Neuronal stem cell (in vitro differentiated cells): Measurements from ENCODE around the gene SUV39H1.
"Not testable (repeated sequence)": the region's sequence is repeated elsewhere in the genome, so short reads cannot be mapped to it uniquely, and the experiment has no call there.

ENCODE experiments used
- DNase-seq: peaks from one replicate; pipeline ENCODE4 v3.0.0-alpha.2; 2013; ENCODE audit warnings: low spot score
- H2AFZ ChIP-seq: one replicate; pipeline ENCODE4 v1.6.1; 2013; ENCODE audit warnings: mild to moderate bottlenecking, low read length, inconsistent platforms
- H2AK5ac ChIP-seq: 2 replicates; pipeline ENCODE4 v1.6.1; 2013; ENCODE audit warnings: low read depth, mild to moderate bottlenecking, inconsistent platforms, low read length, moderate library complexity, mixed read lengths
- H2BK120ac ChIP-seq: 2 replicates; pipeline ENCODE4 v1.6.1; 2013; ENCODE audit warnings: low read depth, mild to moderate bottlenecking, inconsistent platforms, low read length, moderate library complexity, mixed read lengths
- H2BK12ac ChIP-seq: one replicate; pipeline ENCODE4 v1.6.1; 2013; ENCODE audit warnings: low read length, inconsistent platforms
- H2BK15ac ChIP-seq: 2 replicates; pipeline ENCODE4 v1.6.1; 2013; ENCODE audit warnings: mild to moderate bottlenecking, low read length, inconsistent platforms, mixed read lengths
- H2BK5ac ChIP-seq: one replicate; pipeline ENCODE4 v1.6.1; 2013; ENCODE audit warnings: inconsistent platforms, mild to moderate bottlenecking, low read length, moderate library complexity
- H3K14ac ChIP-seq: one replicate; pipeline ENCODE4 v1.6.1; 2013; ENCODE audit warnings: low read length, inconsistent platforms
- H3K18ac ChIP-seq: 2 replicates; pipeline ENCODE4 v1.6.1; 2013; ENCODE audit warnings: low read length, inconsistent platforms
- H3K23ac ChIP-seq: 2 replicates; pipeline ENCODE4 v1.6.1; 2013; ENCODE audit warnings: low read depth, mild to moderate bottlenecking, mixed read lengths, low read length, inconsistent platforms; ENCODE audit not compliant: poor library complexity
- H3K27ac ChIP-seq: replicated peaks from 3 replicates; pipeline ENCODE4 v1.5.1; 2013; ENCODE audit warnings: low read length, inconsistent platforms
- H3K27me3 ChIP-seq, 3 experiments: 2 replicates each; pipeline ENCODE4 v1.6.1; 2013; ENCODE audit warnings: low read length in 3 of 3, mild to moderate bottlenecking in 2 of 3, inconsistent platforms in 1 of 3, low read depth in 1 of 3, mixed read lengths in 1 of 3, moderate library complexity in 1 of 3; ENCODE audit not compliant: control insufficient read depth in 3 of 3, insufficient read depth in 3 of 3
- H3K36me3 ChIP-seq, 2 donors: replicated peaks in 1 of 2; 2 replicates each; pipeline ENCODE4 v1.6.1; 2013; ENCODE audit warnings: low read length in 2 of 2; ENCODE audit not compliant: control insufficient read depth in 2 of 2, insufficient read depth in 2 of 2
- H3K4ac ChIP-seq: 2 replicates; pipeline ENCODE4 v1.6.1; 2013; ENCODE audit warnings: inconsistent platforms, mild to moderate bottlenecking, low read length, moderate library complexity
- H3K4me1 ChIP-seq, 2 donors: 1 replicate in 1 of 2; 2 replicates in 1 of 2; pipeline ENCODE4 v1.6.1; 2013; ENCODE audit warnings: low read length in 2 of 2, low read depth in 1 of 2; ENCODE audit not compliant: control insufficient read depth in 2 of 2, insufficient read depth in 1 of 2
- H3K4me2 ChIP-seq: one replicate; pipeline ENCODE4 v1.6.1; 2013; ENCODE audit warnings: mild to moderate bottlenecking, low read length, inconsistent platforms; ENCODE audit not compliant: insufficient read depth, poor library complexity, severe bottlenecking
- H3K4me3 ChIP-seq, 2 donors: 2 replicates each; pipeline ENCODE4 v1.5.1; 2013; ENCODE audit warnings: low read length in 2 of 2, mild to moderate bottlenecking in 2 of 2, inconsistent platforms in 1 of 2, moderate library complexity in 1 of 2
- H3K79me1 ChIP-seq: one replicate; pipeline ENCODE4 v1.6.1; 2013; ENCODE audit warnings: low read depth, mild to moderate bottlenecking, inconsistent platforms, low read length, moderate library complexity
- H3K9ac ChIP-seq: one replicate; pipeline ENCODE4 v1.6.1; 2013; ENCODE audit warnings: mild to moderate bottlenecking, low read depth, low read length, inconsistent platforms; ENCODE audit not compliant: poor library complexity
- H3K9me3 ChIP-seq, 2 donors: replicated peaks in 1 of 2; 2 replicates each; pipeline versions ENCODE3 to v1.6.1; 2013; ENCODE audit warnings: low read length in 2 of 2, mild to moderate bottlenecking in 2 of 2, inconsistent platforms in 1 of 2, low read depth in 1 of 2, mixed read lengths in 1 of 2, moderate library complexity in 1 of 2; ENCODE audit not compliant: control insufficient read depth in 2 of 2, insufficient read depth in 1 of 2
- H4K8ac ChIP-seq: one replicate; pipeline ENCODE4 v1.6.1; 2013; ENCODE audit warnings: low read depth, mild to moderate bottlenecking, inconsistent platforms, low read length, moderate library complexity
- H4K91ac ChIP-seq: one replicate; pipeline ENCODE4 v1.6.1; 2013; ENCODE audit warnings: low read length, low read depth, mild to moderate bottlenecking, inconsistent platforms; ENCODE audit not compliant: poor library complexity
- WGBS, 2 donors: extraction: QIAGEN DNeasy Blood & Tissue Kit; methylation state at CpG; one replicate each; pipeline ENCODE4 v1.1.7; 2013; ENCODE audit warnings: missing lambda C conversion rate in 2 of 2, mixed read lengths in 1 of 2; ENCODE audit not compliant: insufficient read length in 2 of 2, insufficient replicate concordance in 1 of 2; ENCODE audit errors: extremely low coverage in 2 of 2; 5-methylcytosine and 5-hydroxymethylcytosine counted together

SUV39H1 gene

GRCh38 chrX:48691746-48692145 is 4.8 kb upstream of the SUV39H1 start:
- not testable (repeated sequence) for DNase-seq, H2AFZ ChIP-seq, H3K27me3 ChIP-seq, H2BK12ac ChIP-seq, H4K91ac ChIP-seq, H3K23ac ChIP-seq, H3K9me3 ChIP-seq, H3K36me3 ChIP-seq, H3K27ac ChIP-seq, H3K14ac ChIP-seq, H3K9ac ChIP-seq, H2BK5ac ChIP-seq, H3K4ac ChIP-seq, H4K8ac ChIP-seq, H3K18ac ChIP-seq, H3K79me1 ChIP-seq, H3K4me2 ChIP-seq, H2BK120ac ChIP-seq, H2BK15ac ChIP-seq, H2AK5ac ChIP-seq, H3K4me3 ChIP-seq
- peaks cover 4 to 18% of the 10 kb centered on the region in 2 donors for H3K4me1 ChIP-seq
- no CpG with 5 or more reads among the region's 5 CpGs for WGBS, 2 donors

- no peak overlapping the region for H3K23ac ChIP-seq
- H2AFZ ChIP-seq = peak overlapping the region; percentile 73
- peaks cover 3 to 12% of the 10 kb centered on the region in 2 donors for H3K4me1 ChIP-seq
- H3K27me3 ChIP-seq = no peaks in the 10 kb centered on the region
- H2BK120ac ChIP-seq = no peak overlapping the region
- no peak overlapping the region for H3K4me2 ChIP-seq
- H3K79me1 ChIP-seq = no peaks in the 10 kb centered on the region
- no peak overlapping the region for H3K18ac ChIP-seq
- no peak overlapping the region for H3K27ac ChIP-seq
- H4K91ac ChIP-seq = no peak overlapping the region
- H4K8ac ChIP-seq = no peak overlapping the region
- no CpG with 5 or more reads among the region's 15 CpGs for WGBS, 2 donors
- no peak overlapping the region for H3K14ac ChIP-seq
- no peak overlapping the region for H2BK12ac ChIP-seq
- DNase-seq = no peak
- H2BK5ac ChIP-seq = no peak overlapping the region
- no peaks in the 10 kb centered on the region for H3K9me3 ChIP-seq
- H3K9ac ChIP-seq = peak overlapping the region; percentile 63
- H2BK15ac ChIP-seq = no peak overlapping the region
- peak overlapping the region in 1 of 2 donors; percentile 69 for H3K4me3 ChIP-seq
- no peak overlapping the region for H3K4ac ChIP-seq
- no peak overlapping the region for H2AK5ac ChIP-seq
- H3K36me3 ChIP-seq = peaks cover 2 to 13% of the 10 kb centered on the region in 2 donors
Observed at GRCh38 chrX:48694776-48695533, 1.6 kb upstream of the SUV39H1 start.

DNA sequence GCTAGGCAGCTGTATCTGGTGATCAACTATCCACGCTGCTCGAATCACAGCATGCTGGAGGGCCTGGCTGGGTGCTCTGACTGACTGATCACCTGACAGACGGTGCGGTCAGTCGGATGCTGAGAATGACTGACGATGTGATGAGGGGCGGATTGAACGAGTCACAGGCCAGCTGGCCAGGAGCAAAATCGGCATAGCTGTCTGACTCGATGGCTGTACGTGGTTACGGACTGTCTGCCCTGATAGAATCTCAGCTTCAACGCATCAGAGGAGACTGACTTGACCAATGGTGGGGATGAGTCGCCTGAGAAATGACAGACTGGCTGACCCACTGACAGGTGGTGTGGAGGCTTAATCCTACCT is 1.0 kb upstream of the SUV39H1 start:
- H3K27me3 ChIP-seq = no peaks in the 10 kb centered on the region
- no peak overlapping the region for H3K4ac ChIP-seq
- no peaks in the 10 kb centered on the region for H3K79me1 ChIP-seq
- peak overlapping the region in 1 of 2 donors; percentile 69 for H3K4me3 ChIP-seq
- no peak overlapping the region for H2BK15ac ChIP-seq
- no peak for DNase-seq
- no peak overlapping the region for H2BK5ac ChIP-seq
- no peak overlapping the region for H3K4me2 ChIP-seq
- H3K9ac ChIP-seq = peak overlapping the region; percentile 63
- no peak overlapping the region for H4K8ac ChIP-seq
- H4K91ac ChIP-seq = no peak overlapping the region
- H2AK5ac ChIP-seq = no peak overlapping the region
- no peak overlapping the region for H2BK120ac ChIP-seq
- peaks cover 2 to 19% of the 10 kb centered on the region in 2 donors for H3K36me3 ChIP-seq
- H2AFZ ChIP-seq = peak overlapping the region; percentile 73
- H2BK12ac ChIP-seq = no peak overlapping the region
- no peak overlapping the region for H3K27ac ChIP-seq
- no peak overlapping the region for H3K18ac ChIP-seq
- peaks cover 3 to 12% of the 10 kb centered on the region in 2 donors for H3K4me1 ChIP-seq
- no peak overlapping the region for H3K14ac ChIP-seq
- no peaks in the 10 kb centered on the region for H3K9me3 ChIP-seq
- no CpG with 5 or more reads among the region's 14 CpGs for WGBS, 2 donors
- H3K23ac ChIP-seq = no peak overlapping the region

DNA sequence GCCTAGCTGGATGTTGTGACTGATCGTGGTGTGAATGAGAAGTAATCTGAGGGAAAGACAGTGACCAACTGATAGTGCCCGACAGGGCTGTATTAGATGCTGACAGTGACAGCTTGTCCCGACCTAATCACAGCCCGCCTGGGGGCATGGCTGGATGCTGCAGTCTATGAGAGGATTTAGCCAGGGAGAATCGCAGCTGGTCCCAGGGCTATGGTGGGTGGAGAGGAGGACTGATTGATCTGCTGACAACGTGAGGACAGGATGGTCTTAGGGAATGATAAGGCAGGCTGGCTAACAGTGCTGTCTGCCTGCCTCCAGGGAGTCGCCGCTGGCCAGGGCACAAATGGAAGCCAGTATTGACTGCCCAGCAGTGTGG is 621 bp upstream of the SUV39H1 start:
- Histone ChIP-seq H2AK5ac (no peak overlapping the region), H3K18ac (peak overlapping the region; percentile 36), H3K4me3 (peak overlapping the region; percentile 69 to 87), H3K14ac (no peak overlapping the region), H3K23ac (no peak overlapping the region), H2AFZ (peak overlapping the region; percentile 73), H4K91ac (no peak overlapping the region), H4K8ac (no peak overlapping the region), H2BK5ac (no peak overlapping the region), H2BK15ac (no peak overlapping the region), H2BK12ac (no peak overlapping the region), H3K4ac (no peak overlapping the region), H3K4me1 (peaks cover 3 to 12% of the 10 kb centered on the region in 2 donors), H3K79me1 (no peaks in the 10 kb centered on the region), H3K27ac (peak overlapping the region; percentile 31), H3K9me3 (no peaks in the 10 kb centered on the region), H3K9ac (peak overlapping the region; percentile 91), H2BK120ac (no peak overlapping the region), H3K4me2 (peak overlapping the region; percentile 56), H3K27me3 (no peaks in the 10 kb centered on the region), H3K36me3 (peaks cover 5 to 23% of the 10 kb centered on the region in 2 donors)
- no peak for DNase-seq
- no CpG with 5 or more reads among the region's 8 CpGs for whole genome bisulfite sequencing, 2 donors
